IMR-90 (cell line): ENCODE measurements around the gene RASIP1.
"Not testable (repeated sequence)": the region's sequence is repeated elsewhere in the genome, so short reads cannot be mapped to it uniquely, and the experiment has no call there.

Experiments used
- CTCF ChIP-seq: conservative IDR thresholded peaks from 2 replicates; pipeline ENCODE4 v1.5.1; 2012; ENCODE audit warnings: mild to moderate bottlenecking, low read depth, low read length, improper control_type of control experiment
- FOS ChIP-seq: fragments of 150-350 bp; IDR thresholded peaks from 2 replicates; pipeline ENCODE4 v1.6.1; 2016; ENCODE audit warnings: low read depth, low read length
- MAFK ChIP-seq: IDR thresholded peaks from 2 replicates; pipeline ENCODE4 v1.6.1; 2012; ENCODE audit warnings: low read depth, low read length, improper control_type of control experiment
- NFE2L2 ChIP-seq: fragments of 150-350 bp; IDR thresholded peaks from 2 replicates; pipeline ENCODE4 v1.6.1; 2016; ENCODE audit warnings: low read depth, mild to moderate bottlenecking, low read length
- POLR2A ChIP-seq: IDR thresholded peaks from 2 replicates; pipeline ENCODE4 v1.6.1; 2012; ENCODE audit warnings: mild to moderate bottlenecking, low read depth, low read length
- RCOR1 ChIP-seq: IDR thresholded peaks from 2 replicates; pipeline ENCODE4 v1.6.1; 2012; ENCODE audit warnings: mild to moderate bottlenecking, low read length, improper control_type of control experiment; ENCODE audit not compliant: insufficient replicate concordance
- TF ChIP-seq, protein P1 (sequence below): fragments of 150-350 bp; IDR thresholded peaks from 2 replicates; pipeline ENCODE4 v1.6.1; 2016; ENCODE audit warnings: low read depth, mild to moderate bottlenecking, low read length, moderate library complexity, borderline replicate concordance

DNA sequence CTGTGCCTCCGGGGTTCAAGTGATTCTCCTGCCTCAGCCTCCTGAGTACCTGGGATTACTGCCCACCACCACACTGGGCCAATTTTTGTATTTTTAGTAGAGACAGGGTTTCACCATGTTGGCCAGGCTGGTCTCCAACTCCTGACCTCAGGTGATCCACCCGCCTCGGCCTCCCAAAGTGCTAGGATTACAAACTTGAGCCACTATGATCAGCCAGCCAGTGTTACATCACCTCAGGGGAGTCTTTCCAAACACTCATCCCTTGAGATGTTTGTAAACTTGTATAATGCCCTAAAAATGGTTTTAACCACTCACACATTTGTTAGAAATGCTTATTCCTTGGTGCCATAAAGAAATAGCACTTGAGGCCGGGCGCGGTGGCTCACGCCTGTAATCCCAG lies 46.0 kb upstream of the RASIP1 start:
- TF ChIP-seq, protein P1, sequence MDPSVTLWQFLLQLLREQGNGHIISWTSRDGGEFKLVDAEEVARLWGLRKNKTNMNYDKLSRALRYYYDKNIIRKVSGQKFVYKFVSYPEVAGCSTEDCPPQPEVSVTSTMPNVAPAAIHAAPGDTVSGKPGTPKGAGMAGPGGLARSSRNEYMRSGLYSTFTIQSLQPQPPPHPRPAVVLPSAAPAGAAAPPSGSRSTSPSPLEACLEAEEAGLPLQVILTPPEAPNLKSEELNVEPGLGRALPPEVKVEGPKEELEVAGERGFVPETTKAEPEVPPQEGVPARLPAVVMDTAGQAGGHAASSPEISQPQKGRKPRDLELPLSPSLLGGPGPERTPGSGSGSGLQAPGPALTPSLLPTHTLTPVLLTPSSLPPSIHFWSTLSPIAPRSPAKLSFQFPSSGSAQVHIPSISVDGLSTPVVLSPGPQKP = not testable (repeated sequence)
- not testable (repeated sequence) for TF ChIP-seq NFE2L2, POLR2A, CTCF, FOS, MAFK, RCOR1
